Lower leg skin (tissue), 3 donors: ENCODE data around the gene IFT52.

Experiments used
- CTCF ChIP-seq, 3 donors: fragments of 450-650 bp; IDR thresholded peaks; one replicate each; pipeline ENCODE4 v1.5.1; 2016; ENCODE audit warnings: antibody characterized with exemption in 3 of 3, mild to moderate bottlenecking in 3 of 3, moderate library complexity in 2 of 3
- POLR2A ChIP-seq, 2 donors: fragments of 450-650 bp; IDR thresholded peaks; one replicate each; pipeline ENCODE4 v1.6.1; 2016 to 2017; ENCODE audit warnings: antibody characterized with exemption in 2 of 2, mild to moderate bottlenecking in 1 of 2, moderate library complexity in 1 of 2

- TF ChIP-seq CTCF (IDR thresholded peaks at IDR 0.05) (no peak), POLR2A (IDR thresholded peaks at IDR 0.05) (no peak)
Observed at GRCh38 chr20:43576108-43576507, 14.6 kb upstream of the IFT52 start.
